Subcutaneous abdominal adipose tissue (tissue), 5 donors: Measurements from ENCODE around the gene ZNF442.
"Not testable (repeated sequence)": the region's sequence is repeated elsewhere in the genome, so short reads cannot be mapped to it uniquely, and the experiment has no call there.

ENCODE experiments used
- H3K27ac ChIP-seq: one replicate; pipeline ENCODE4 v1.7.0; 2013; ENCODE audit warnings: low read depth, mild to moderate bottlenecking, inconsistent platforms, low read length, moderate library complexity
- H3K27me3 ChIP-seq, 5 donors: one replicate each; pipeline ENCODE4 v1.7.0; 2013; ENCODE audit warnings: low read length in 5 of 5, inconsistent platforms in 1 of 5; ENCODE audit not compliant: control insufficient read depth in 5 of 5, insufficient read depth in 4 of 5
- H3K36me3 ChIP-seq, 5 donors: one replicate each; pipeline ENCODE4 v1.7.0; 2013; ENCODE audit warnings: low read length in 5 of 5; ENCODE audit not compliant: control insufficient read depth in 5 of 5, insufficient read depth in 5 of 5
- H3K4me1 ChIP-seq, 5 donors: one replicate each; pipeline ENCODE4 v1.7.0; 2013; ENCODE audit warnings: low read length in 5 of 5, mild to moderate bottlenecking in 3 of 5, moderate library complexity in 1 of 5; ENCODE audit not compliant: control insufficient read depth in 5 of 5, insufficient read depth in 5 of 5
- H3K4me3 ChIP-seq, 5 donors: one replicate each; pipeline ENCODE4 v1.7.0; 2013; ENCODE audit warnings: low read length in 5 of 5, low read depth in 1 of 5
- H3K9ac ChIP-seq, 5 donors: one replicate each; pipeline ENCODE4 v1.7.0; 2013; ENCODE audit warnings: low read length in 5 of 5, mild to moderate bottlenecking in 4 of 5, moderate library complexity in 3 of 5
- H3K9me3 ChIP-seq, 5 donors: one replicate each; pipeline ENCODE4 v1.7.0; 2013; ENCODE audit warnings: low read length in 5 of 5; ENCODE audit not compliant: control insufficient read depth in 5 of 5
- donor health status: healthy.
- donor health status: healthy.
- donor health status: healthy.
- donor health status: healthy.
- donor health status: healthy.

ZNF442 gene

DNA sequence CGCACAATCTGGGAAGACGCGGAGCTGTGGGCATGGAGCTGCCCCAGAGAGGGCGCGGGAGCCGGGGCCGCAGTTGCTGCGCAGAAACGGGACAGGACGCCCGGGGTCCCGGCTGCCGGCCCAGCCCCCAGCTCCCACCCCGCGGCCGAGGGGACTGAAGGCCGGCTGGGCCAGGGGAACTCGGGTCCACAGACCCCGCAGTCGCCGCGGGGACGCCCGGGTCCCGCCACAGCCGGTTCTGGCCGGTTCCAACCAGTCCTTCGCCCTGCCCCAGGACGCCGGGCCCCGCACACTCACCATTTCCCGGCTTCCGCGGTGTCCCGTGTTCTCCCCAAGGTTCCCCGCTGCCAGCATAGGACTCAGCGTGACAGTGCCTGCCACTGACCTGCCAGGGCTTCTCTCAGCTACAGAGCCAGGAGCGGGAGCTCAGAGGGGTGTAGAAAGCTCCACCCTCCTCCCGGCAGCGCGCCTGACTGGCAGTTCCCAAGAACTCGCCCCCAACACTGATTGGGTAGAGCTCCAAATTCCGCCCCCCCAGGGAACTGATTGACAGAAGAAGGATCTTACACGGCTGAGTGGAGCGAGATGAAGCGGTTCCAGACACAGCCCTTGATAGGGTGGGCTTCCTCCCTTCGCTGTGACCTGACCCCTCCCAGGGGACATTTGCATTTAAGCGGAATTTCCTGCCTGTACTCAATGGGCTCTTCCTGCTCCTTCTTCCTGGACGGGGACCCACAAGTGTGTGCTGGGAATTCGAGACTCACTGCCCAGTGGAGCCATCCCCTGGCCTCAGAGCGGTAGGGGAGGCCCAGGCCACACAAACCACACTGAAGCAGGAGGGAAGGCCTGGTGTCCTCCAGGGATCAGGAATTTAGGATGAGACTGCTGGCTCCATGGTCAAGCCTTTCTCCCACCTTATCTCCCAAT, at the start of gene ZNF442:
Gene ZNF442, minus strand, starts transcription at position 448 of the 927 bp plus-strand sequence. CDS start 2,052 bp downstream, outside the sequence.
- Histone ChIP-seq H3K9me3 (no peaks in the 10 kb centered on the region), H3K27me3 (peaks cover 0 to 3% (median 0%) of the 10 kb centered on the region in 5 donors), H3K4me3 (peak within 1 kb of the TSS; percentile 76 to 91 (median 80)), H3K4me1 (peaks cover 8 to 16% (median 10%) of the 10 kb centered on the region in 5 donors), H3K27ac (peak within 1 kb of the TSS; percentile 96), H3K9ac (peak within 1 kb of the TSS; percentile 84 to 95 (median 89)), H3K36me3 (no peaks in the 10 kb centered on the region)

GRCh38 chr19:12411893-12412292, 46.4 kb upstream of the ZNF442 start:
- H3K36me3 ChIP-seq = peaks cover 0 to 5% (median 0%) of the 10 kb centered on the region in 5 donors
- H3K4me1 ChIP-seq = no peaks in the 10 kb centered on the region
- peaks cover 0 to 3% (median 0%) of the 10 kb centered on the region in 5 donors for H3K9me3 ChIP-seq
- H3K27me3 ChIP-seq = no peaks in the 10 kb centered on the region
- no peak overlapping the region for H3K27ac ChIP-seq
- H3K9ac ChIP-seq = no peak overlapping the region
- H3K4me3 ChIP-seq = no peak overlapping the region

GRCh38 chr19:12400633-12401502, 35.4 kb upstream of the ZNF442 start, which contains the start of gene ZNF799:
ZNF799 (minus strand) TSS chr19:12401271; CDS start chr19:12401070, 201 bp downstream.
- peaks cover 0 to 2% (median 0%) of the 10 kb centered on the region in 5 donors for H3K27me3 ChIP-seq
- H3K4me1 ChIP-seq = peaks cover 5 to 10% (median 7%) of the 10 kb centered on the region in 5 donors
- no peaks in the 10 kb centered on the region for H3K9me3 ChIP-seq
- peak within 1 kb of the TSS; percentile 76 to 91 (median 84) for H3K4me3 ChIP-seq
- peak within 1 kb of the TSS; percentile 75 for H3K27ac ChIP-seq
- peak within 1 kb of the TSS; percentile 71 to 88 (median 80) for H3K9ac ChIP-seq
- no peaks in the 10 kb centered on the region for H3K36me3 ChIP-seq

GRCh38 chr19:12399901-12400632, 34.6 kb upstream of the ZNF442 start:
- not testable (repeated sequence) for H3K36me3 ChIP-seq, H3K27me3 ChIP-seq, H3K9me3 ChIP-seq
- Histone ChIP-seq H3K9ac (peak overlapping the region; percentile 56 to 88 (median 72)), H3K4me1 (peaks cover 5 to 15% (median 10%) of the 10 kb centered on the region in 5 donors), H3K27ac (peak overlapping the region; percentile 75), H3K4me3 (peak overlapping the region; percentile 76 to 91 (median 84))

DNA sequence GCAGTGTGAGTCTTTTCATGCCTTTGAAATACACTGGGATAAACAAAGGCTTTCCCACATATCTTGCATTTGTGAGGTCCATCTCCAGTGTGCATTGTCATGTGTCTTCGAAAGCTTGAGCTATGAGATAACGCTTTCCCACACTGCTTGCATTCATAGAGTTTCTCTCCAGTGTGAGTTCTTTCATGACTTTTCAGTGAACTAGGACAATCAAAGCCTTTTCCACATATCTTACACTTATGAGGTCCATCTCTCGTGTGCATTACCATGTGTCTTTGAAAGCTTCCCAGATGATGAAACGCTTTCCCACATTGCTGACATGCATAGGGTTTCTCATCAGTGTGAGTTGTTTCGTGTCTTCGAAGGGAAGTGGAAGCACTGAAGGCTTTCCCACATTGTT, 25.7 kb upstream of the ZNF442 start:
- not testable (repeated sequence) for H3K27ac ChIP-seq, H3K4me3 ChIP-seq, H3K27me3 ChIP-seq
- Histone ChIP-seq H3K4me1 (peaks cover 0 to 11% (median 2%) of the 10 kb centered on the region in 5 donors), H3K9me3 (peaks cover 0 to 13% (median 0%) of the 10 kb centered on the region in 5 donors), H3K9ac (peak overlapping the region in 1 of 5 donors; percentile 26), H3K36me3 (peaks cover 17 to 34% (median 22%) of the 10 kb centered on the region in 5 donors)

GRCh38 chr19:12386365-12386764, 20.9 kb upstream of the ZNF442 start:
- Histone ChIP-seq H3K9me3 (peaks cover 0 to 13% (median 0%) of the 10 kb centered on the region in 5 donors), H3K36me3 (peaks cover 19 to 38% (median 22%) of the 10 kb centered on the region in 5 donors)
- H3K27ac ChIP-seq = not testable (repeated sequence)

GRCh38 chr19:12380444-12380737, 14.9 kb upstream of the ZNF442 start:
- no peak overlapping the region for H3K9ac ChIP-seq
- H3K36me3 ChIP-seq = peaks cover 19 to 32% (median 24%) of the 10 kb centered on the region in 5 donors
- H3K27ac ChIP-seq = no peak overlapping the region
- H3K4me3 ChIP-seq = peak overlapping the region in 4 of 5 donors; percentile 1 to 30 (median 14)
- peaks cover 0 to 1% (median 0%) of the 10 kb centered on the region in 5 donors for H3K4me1 ChIP-seq
- no peaks in the 10 kb centered on the region for H3K27me3 ChIP-seq
- H3K9me3 ChIP-seq = peaks cover 17 to 46% (median 33%) of the 10 kb centered on the region in 5 donors

More at GRCh38 chr19:12386365-12386764, 20.9 kb upstream of the ZNF442 start:
- H3K27me3 ChIP-seq, H3K4me3 ChIP-seq, H3K4me1 ChIP-seq, H3K9ac ChIP-seq: not testable (repeated sequence)

- Histone ChIP-seq H3K9ac (no peak overlapping the region), H3K4me1 (peaks cover 0 to 1% (median 0%) of the 10 kb centered on the region in 5 donors), H3K9me3 (peaks cover 17 to 46% (median 33%) of the 10 kb centered on the region in 5 donors), H3K4me3 (peak overlapping the region; percentile 1 to 30 (median 22)), H3K36me3 (peaks cover 19 to 32% (median 24%) of the 10 kb centered on the region in 5 donors), H3K27me3 (no peaks in the 10 kb centered on the region), H3K27ac (no peak overlapping the region)
Observed at GRCh38 chr19:12379732-12380443, 14.4 kb upstream of the ZNF442 start.

GRCh38 chr19:12374026-12374425, 8.5 kb upstream of the ZNF442 start:
- Histone ChIP-seq H3K27ac (no peak overlapping the region), H3K9ac (no peak overlapping the region), H3K4me3 (no peak overlapping the region), H3K36me3 (no peaks in the 10 kb centered on the region), H3K9me3 (peaks cover 0 to 21% (median 14%) of the 10 kb centered on the region in 5 donors), H3K4me1 (no peaks in the 10 kb centered on the region), H3K27me3 (no peaks in the 10 kb centered on the region)
